AG20443 (cell line): ENCODE results near the gene ANTXR2.
"Not testable (repeated sequence)": the region's sequence is repeated elsewhere in the genome, so short reads cannot be mapped to it uniquely, and the experiment has no call there.

Source experiments
- DNase-seq: peaks from one replicate; pipeline ENCODE4 v3.0.0; 2012; ENCODE audit warnings: low spot score, mixed read lengths

ANTXR2 gene

GRCh38 chr4:80072744-80073472 is at the start of gene ANTXR2:
Gene ANTXR2, minus strand, starts transcription at chr4:80073229. Its CDS starts 669 bp downstream, at chr4:80072560.
- DNase-seq: peak; percentile 98

- DNase-seq: not testable (repeated sequence)
Measured at GRCh38 chr4:80121815-80122214, 48.8 kb upstream of the ANTXR2 start.

GRCh38 chr4:80119620-80120019 is 46.6 kb upstream of the ANTXR2 start:
- not testable (repeated sequence) for DNase-seq

GRCh38 chr4:80116516-80116915 is 43.5 kb upstream of the ANTXR2 start:
- no peak for DNase-seq

- DNase-seq: peak; percentile 48
Measured at GRCh38 chr4:80115368-80116181, 42.5 kb upstream of the ANTXR2 start.

- DNase-seq: no peak
Measured at GRCh38 chr4:80114732-80115265, 41.8 kb upstream of the ANTXR2 start.

- DNase-seq: no peak
Measured at GRCh38 chr4:80113615-80114014, 40.6 kb upstream of the ANTXR2 start.

GRCh38 chr4:80112236-80112635 is 39.2 kb upstream of the ANTXR2 start:
- DNase-seq: peak; percentile 39

GRCh38 chr4:80111276-80111675 is 38.2 kb upstream of the ANTXR2 start:
- DNase-seq: no peak

GRCh38 chr4:80107374-80107773 is 34.3 kb upstream of the ANTXR2 start:
- DNase-seq: no peak

- no peak for DNase-seq
Measured at GRCh38 chr4:80104927-80105326, 31.9 kb upstream of the ANTXR2 start.

- DNase-seq: no peak
Measured at GRCh38 chr4:80103629-80104028, 30.6 kb upstream of the ANTXR2 start.

GRCh38 chr4:80101792-80102116 is 28.7 kb upstream of the ANTXR2 start:
- no peak for DNase-seq

GRCh38 chr4:80101071-80101791 is 28.2 kb upstream of the ANTXR2 start:
- no peak for DNase-seq

GRCh38 chr4:80099671-80100070 is 26.6 kb upstream of the ANTXR2 start:
- no peak for DNase-seq

GRCh38 chr4:80098635-80099034 is 25.6 kb upstream of the ANTXR2 start:
- no peak for DNase-seq

GRCh38 chr4:80097400-80098177 is 24.6 kb upstream of the ANTXR2 start:
- DNase-seq: peak; percentile 91

GRCh38 chr4:80096175-80096850 is 23.3 kb upstream of the ANTXR2 start:
- no peak for DNase-seq

GRCh38 chr4:80094191-80094590 is 21.2 kb upstream of the ANTXR2 start:
- DNase-seq: peak; percentile 23

GRCh38 chr4:80093563-80093962 is 20.5 kb upstream of the ANTXR2 start:
- no peak for DNase-seq

- DNase-seq: no peak
Measured at GRCh38 chr4:80092847-80093246, 19.8 kb upstream of the ANTXR2 start.
